Measurements from ENCODE around the gene AAK1.

AAK1 gene

DNA sequence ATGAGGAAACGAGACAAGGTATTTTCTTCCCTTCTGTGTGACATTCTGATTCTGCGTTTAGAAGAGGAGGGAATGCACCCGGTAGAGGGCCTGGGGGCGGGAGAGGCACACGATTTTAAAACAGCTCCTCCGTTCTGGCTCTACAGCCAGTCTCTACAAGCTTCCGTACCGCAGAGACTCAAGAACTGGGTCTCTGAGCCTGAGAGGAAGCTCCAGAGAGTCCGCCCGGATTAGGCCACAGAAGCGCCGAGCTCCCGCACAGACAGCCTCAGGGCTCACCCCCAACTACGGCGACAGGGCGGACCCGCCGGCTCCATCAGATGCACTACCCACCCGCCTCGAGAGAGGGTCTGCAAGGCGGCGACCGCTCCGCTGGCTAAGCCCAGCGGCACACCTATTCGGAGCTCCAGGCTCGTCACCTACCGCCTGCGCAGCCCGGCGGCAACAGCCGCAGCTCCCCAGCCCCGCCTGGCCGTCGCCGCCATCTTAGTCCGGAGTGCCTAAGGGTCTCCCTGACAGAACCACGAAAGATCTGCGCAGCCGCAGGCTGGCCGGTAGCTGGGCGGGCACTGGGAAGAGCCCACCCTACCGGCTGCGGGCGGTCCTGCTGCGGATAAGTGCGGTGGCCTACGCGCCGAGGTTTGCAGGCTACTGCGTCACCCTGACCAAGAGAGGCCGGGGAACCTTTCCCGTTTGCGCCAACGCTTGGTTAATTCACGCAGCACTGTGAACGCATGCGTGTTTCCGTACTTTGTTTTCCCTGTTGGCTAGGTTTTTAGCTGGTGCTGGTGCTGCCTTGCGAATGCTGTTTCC is 206.4 kb downstream of the AAK1 start, which contains the start of gene NFU1:
Gene NFU1, minus strand, starts transcription at position 498 of the 813 bp plus-strand sequence. Its CDS starts 13 bp downstream, at position 485.
- H3K4me3 ChIP-seq (ENCODE audit: low read depth, low read length): peak within 1 kb of the TSS; percentile 49
- TF ChIP-seq, protein P1, sequence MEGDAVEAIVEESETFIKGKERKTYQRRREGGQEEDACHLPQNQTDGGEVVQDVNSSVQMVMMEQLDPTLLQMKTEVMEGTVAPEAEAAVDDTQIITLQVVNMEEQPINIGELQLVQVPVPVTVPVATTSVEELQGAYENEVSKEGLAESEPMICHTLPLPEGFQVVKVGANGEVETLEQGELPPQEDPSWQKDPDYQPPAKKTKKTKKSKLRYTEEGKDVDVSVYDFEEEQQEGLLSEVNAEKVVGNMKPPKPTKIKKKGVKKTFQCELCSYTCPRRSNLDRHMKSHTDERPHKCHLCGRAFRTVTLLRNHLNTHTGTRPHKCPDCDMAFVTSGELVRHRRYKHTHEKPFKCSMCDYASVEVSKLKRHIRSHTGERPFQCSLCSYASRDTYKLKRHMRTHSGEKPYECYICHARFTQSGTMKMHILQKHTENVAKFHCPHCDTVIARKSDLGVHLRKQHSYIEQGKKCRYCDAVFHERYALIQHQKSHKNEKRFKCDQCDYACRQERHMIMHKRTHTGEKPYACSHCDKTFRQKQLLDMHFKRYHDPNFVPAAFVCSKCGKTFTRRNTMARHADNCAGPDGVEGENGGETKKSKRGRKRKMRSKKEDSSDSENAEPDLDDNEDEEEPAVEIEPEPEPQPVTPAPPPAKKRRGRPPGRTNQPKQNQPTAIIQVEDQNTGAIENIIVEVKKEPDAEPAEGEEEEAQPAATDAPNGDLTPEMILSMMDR (IDR thresholded peaks at IDR 0.05; ENCODE audit: control insufficient read depth, extremely low read depth, insufficient read depth): peak; percentile 20

GRCh38 chr2:69436596-69436937 is 207.0 kb downstream of the AAK1 start:
- DNase-seq (ENCODE audit: low read depth): no peak
- TF ChIP-seq, protein P1 (IDR thresholded peaks at IDR 0.05; ENCODE audit: control insufficient read depth, extremely low read depth, insufficient read depth): no peak

More for the DNA sequence above, 206.4 kb downstream of the AAK1 start, which contains the start of gene NFU1:
- no peak for DNase-seq (ENCODE audit: low read depth)

GRCh38 chr2:69434753-69435152 is 208.8 kb downstream of the AAK1 start:
- H3K4me3 ChIP-seq (ENCODE audit: low read depth, low read length): no peak overlapping the region
- TF ChIP-seq, protein P1 (IDR thresholded peaks at IDR 0.05; ENCODE audit: control insufficient read depth, extremely low read depth, insufficient read depth): no peak
- no peak for DNase-seq (ENCODE audit: low read depth)

More at GRCh38 chr2:69436596-69436937, 207.0 kb downstream of the AAK1 start:
- peak overlapping the region; percentile 49 for H3K4me3 ChIP-seq (ENCODE audit: low read depth, low read length)

DNA sequence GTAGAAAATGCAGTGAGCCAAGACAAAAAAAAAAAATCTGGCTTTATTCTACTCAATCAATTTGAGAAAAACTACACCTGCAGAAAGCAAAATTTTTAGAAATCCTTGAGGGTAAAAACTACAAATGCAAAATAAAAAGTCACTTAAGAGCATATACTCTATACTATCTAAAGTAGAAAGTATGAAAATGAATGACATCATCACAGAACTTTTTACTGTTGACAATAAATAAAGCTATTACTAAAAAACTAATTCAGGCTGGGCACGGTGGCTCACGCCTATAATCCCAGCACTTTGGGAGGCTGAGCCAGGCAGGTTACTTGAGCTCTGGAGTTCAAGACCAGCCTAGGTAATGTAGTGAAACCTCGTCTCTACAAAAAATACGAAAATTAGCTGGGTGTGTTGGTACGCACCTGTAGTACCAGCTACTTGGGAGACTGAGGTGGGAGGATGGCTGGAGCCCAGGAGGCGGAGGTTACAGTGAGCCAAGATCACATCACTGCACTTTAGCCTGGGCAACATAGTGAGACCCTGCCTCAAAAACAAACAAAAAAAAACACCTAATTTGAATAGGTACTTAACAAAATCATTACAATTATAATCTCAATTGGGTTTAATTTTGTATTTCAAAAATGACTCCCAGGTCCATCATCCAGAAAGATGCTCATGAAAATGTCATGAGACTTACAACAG is 213.9 kb downstream of the AAK1 start:
- DNase-seq (ENCODE audit: low read depth): no peak
- TF ChIP-seq, protein P1 (IDR thresholded peaks at IDR 0.05; ENCODE audit: control insufficient read depth, extremely low read depth, insufficient read depth): no peak

DNA sequence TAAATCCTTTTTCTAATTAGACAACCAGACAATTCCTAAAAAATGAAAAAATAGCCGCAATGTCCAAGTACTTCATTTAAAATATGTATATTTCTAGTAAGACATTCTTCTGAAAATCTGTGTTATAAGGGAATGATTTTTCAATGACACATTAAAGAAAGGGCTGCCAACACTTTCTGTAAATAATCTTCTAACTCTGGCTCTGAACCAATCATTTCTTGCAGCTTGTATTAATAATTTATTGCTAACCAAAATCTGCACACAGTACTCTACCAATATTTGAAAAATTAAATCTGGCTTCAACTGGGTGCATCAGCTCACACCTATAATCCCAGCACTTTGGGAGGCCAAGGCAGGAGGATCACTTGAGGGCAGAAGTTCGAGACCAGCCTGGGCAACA is 214.6 kb downstream of the AAK1 start:
- TF ChIP-seq, protein P1 (IDR thresholded peaks at IDR 0.05; ENCODE audit: control insufficient read depth, extremely low read depth, insufficient read depth): no peak
- DNase-seq (ENCODE audit: low read depth): no peak
- H3K4me3 ChIP-seq (ENCODE audit: low read depth, low read length): no peak overlapping the region

More for the DNA sequence above, 213.9 kb downstream of the AAK1 start:
- H3K4me3 ChIP-seq (ENCODE audit: low read depth, low read length): no peak overlapping the region

DNA sequence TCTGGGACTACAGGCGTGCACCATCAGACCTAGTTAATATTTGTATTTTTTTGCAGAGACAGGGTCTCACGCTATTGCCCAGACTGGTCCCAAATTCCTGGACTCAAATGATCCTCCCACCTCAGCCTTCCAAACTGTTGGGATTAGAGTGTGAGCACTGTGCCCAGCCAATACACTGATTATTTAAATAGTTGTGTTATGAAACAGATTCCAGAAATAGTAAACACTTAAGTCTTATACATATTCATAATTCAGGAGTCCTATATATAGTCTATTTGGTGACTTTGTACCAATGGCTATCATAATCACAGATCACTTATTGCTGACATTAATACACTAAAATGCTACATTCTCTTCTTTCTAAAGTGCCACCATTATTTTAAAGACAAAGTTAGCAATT is 219.1 kb downstream of the AAK1 start:
- no peak for DNase-seq (ENCODE audit: low read depth)
- TF ChIP-seq, protein P1 (IDR thresholded peaks at IDR 0.05; ENCODE audit: control insufficient read depth, extremely low read depth, insufficient read depth): no peak
- H3K4me3 ChIP-seq (ENCODE audit: low read depth, low read length): no peak overlapping the region
